Measurements from ENCODE around the gene TTC12.

TTC12 gene, protein sequence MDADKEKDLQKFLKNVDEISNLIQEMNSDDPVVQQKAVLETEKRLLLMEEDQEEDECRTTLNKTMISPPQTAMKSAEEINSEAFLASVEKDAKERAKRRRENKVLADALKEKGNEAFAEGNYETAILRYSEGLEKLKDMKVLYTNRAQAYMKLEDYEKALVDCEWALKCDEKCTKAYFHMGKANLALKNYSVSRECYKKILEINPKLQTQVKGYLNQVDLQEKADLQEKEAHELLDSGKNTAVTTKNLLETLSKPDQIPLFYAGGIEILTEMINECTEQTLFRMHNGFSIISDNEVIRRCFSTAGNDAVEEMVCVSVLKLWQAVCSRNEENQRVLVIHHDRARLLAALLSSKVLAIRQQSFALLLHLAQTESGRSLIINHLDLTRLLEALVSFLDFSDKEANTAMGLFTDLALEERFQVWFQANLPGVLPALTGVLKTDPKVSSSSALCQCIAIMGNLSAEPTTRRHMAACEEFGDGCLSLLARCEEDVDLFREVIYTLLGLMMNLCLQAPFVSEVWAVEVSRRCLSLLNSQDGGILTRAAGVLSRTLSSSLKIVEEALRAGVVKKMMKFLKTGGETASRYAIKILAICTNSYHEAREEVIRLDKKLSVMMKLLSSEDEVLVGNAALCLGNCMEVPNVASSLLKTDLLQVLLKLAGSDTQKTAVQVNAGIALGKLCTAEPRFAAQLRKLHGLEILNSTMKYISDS

DNA sequence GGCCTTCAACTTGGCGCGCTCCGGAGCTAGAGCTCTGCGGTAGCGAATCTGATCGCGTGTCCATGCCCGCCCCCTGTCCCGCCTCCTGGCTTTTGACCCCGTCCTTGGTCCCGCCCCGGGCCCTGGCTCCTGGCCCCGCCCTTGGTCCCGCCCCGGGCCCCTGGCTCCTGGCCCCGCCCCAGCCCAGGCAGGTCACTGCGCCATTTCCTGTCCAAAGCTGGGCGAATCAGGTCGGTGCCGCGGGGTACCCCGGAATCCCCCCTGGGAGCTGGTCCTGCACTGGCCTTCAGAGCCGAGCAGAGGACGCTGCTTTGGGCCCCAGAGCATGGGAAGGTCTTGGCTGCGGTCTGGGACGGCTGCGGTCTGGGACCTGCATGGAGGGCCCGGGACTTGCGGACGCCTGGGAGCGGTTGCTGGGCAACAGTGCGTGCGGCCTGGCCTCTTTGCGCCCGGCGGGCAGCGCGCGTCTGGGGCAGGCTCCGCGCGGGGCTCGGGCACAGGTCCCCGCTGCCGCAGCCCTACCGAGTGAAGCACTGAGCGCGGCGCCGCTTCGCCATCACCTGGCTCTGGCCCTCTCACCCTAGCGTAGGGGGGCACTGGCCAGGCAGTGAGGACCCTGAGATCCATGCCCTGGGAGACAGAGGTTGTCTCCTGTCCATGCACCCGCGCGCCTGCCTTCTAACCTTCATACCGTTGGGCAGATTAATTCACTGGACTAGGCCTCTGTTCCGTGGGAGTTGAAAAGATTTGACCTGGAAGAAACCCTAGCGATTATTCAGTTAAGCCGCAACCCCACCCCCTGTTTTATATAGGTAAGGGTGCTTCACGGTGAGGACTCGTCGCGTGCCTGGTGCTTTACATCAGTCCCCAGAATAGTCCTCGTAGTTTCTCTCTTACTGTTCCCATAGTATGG, at the start of gene TTC12:
Gene TTC12, plus strand, starts transcription at position 195 of the 913 bp plus-strand sequence. CDS start 1,675 bp downstream, outside the sequence.
- in situ Hi-C loops (cut with MboI; ENCODE audit: low sequenced_read_pairs) = loop anchor here (25.0 kb wide), 1 partner anchor 473 kb away; the partner anchor contains the start of gene CLDN25

DNA sequence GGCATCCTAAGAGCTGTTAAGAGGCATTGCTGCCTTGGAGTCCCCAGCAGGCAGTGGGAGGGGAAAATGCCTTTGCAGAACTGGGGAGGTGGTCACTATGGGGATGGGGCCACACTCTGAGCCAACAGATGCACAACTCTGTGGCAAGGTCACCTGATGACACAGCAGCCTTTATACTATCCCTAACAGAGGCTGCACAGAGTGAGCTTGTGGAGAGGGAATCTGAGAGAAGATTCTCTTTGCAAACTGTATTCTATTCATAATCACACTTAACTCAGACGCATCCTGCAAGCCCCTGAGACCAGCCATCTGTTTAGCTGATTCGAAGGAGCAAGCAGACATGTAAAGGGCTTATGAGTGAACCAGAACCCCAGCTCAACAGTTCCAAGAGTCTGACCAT, 49.0 kb upstream of the TTC12 start:
- in situ Hi-C loops (cut with MboI; ENCODE audit: low sequenced_read_pairs) = no loop called here

DNA sequence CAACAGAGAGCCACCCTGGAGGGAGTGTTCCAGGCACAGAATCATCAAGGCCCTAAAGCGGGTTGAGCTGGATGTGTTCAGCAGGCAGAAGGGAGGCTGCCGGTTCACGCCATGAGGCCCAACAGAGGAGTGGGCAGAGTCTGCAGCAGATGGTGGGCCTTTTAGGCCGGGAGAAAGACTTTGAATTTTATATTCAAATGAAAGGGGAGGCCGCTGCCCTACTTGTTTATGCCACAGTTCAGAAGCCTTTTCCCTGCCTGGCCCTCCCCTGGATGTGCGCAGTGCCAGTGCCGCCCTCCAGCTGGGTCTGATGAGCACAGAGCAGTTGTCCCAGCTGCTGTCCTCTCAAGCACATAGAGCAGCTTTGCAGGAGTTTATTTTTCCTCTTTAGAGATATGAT, 46.9 kb upstream of the TTC12 start:
- in situ Hi-C loops (cut with MboI; ENCODE audit: low sequenced_read_pairs) = no loop called here

DNA sequence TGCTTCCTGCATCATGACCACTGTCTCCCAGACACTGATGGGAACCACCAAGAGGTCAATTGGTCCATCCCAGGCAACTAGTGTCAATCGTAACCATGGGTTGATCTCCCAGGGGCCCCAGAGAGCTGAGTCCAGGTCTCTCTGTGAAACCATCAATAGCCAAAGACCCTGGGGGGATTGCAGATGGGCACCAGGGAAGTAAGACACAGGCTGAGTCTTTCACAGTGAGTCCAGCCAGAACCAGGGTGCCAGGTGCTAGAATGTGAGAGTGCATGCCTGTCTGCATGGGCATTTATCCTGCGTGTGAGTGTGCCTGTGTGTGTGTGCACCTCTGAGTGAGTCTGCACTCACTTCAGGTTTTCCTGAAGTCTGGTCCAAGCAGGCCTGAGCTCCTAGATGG, 45.3 kb upstream of the TTC12 start:
- in situ Hi-C loops (cut with MboI; ENCODE audit: low sequenced_read_pairs) = no loop called here

DNA sequence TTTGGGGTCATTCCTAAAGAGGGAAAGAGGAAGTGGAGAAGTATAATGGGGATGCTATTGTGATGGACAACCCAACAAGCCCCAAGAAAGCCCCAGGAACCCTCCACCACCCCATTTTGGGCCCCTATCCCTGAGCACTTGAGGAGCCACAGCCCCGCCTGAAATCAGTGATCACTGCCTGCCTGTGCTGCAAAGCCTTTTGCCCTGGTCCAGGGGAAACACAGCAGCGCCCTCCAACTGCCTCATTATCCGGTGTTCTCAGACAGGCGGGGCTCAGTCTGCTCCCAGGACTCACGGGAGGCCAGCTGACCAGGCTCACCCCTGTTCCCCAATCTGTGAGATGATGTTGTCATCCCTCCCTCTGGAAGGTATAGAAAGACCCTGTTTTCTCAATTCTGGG, 44.7 kb upstream of the TTC12 start:
- in situ Hi-C loops (cut with MboI; ENCODE audit: low sequenced_read_pairs) = no loop called here

DNA sequence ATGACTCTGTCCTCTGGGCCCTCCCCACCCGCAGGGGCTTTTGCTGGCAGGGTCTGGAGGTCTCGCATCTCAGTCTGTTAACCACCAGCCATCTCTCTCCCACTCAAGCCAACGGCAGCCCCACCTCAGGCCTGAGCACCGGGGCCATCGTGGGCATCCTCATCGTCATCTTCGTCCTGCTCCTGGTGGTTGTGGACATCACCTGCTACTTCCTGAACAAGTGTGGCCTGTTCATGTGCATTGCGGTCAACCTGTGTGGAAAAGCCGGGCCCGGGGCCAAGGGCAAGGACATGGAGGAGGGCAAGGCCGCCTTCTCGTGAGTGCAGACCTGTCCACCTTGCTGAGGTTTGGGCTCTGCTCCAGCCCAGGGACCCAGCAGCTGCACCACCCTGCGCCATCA, 44.3 kb upstream of the TTC12 start:
- in situ Hi-C loops (cut with MboI; ENCODE audit: low sequenced_read_pairs) = no loop called here

DNA sequence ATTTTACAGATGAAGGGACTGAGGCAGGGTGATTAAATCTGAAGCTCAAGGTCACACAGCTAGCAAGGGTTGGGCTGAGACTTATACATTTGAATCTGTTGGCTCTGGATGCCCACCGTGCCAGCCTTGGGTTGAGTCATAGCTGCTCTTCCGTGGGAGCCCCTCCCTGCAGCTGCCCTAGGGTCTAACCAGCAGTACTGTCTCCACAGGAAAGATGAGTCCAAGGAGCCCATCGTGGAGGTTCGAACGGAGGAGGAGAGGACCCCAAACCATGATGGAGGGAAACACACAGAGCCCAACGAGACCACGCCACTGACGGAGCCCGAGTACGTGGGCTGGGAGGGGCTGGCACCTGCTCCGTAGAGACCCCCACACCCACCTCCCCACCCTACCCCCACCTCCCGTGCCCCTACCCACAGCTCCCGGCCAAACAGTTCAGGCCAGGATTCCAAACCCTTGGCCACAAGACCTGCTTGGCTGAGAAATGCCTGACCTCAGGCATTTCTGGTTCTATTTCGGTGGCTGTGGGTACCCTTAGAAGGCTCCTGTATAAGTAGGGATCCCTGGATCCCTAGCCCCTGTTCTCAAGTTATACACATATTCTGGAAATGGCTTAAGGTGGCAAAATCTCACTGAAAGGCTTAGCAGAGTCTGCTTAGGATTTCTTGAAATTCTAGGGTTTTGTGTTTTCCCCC, 42.7 kb upstream of the TTC12 start:
- in situ Hi-C loops (cut with MboI; ENCODE audit: low sequenced_read_pairs) = no loop called here

DNA sequence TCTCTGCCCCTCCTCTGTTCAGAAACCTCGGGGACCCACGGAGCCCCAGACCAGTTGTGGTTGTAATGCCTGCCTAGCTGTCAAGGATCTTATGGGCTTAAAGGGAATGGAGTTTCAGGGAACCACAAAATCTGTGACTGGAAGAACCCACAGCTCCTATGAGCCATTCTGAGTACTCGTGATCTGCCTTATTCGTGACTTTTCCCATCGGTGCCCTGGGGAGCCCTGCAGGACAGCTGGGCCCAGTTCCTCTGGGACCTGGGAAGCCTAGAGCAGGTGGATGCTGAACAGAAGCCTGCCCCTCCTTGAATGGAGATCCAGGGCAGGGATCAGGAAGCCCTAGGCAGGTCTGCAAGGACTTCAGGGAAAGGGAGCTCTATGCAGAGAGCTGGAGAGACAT, 42.1 kb upstream of the TTC12 start:
- in situ Hi-C loops (cut with MboI; ENCODE audit: low sequenced_read_pairs) = no loop called here

DNA sequence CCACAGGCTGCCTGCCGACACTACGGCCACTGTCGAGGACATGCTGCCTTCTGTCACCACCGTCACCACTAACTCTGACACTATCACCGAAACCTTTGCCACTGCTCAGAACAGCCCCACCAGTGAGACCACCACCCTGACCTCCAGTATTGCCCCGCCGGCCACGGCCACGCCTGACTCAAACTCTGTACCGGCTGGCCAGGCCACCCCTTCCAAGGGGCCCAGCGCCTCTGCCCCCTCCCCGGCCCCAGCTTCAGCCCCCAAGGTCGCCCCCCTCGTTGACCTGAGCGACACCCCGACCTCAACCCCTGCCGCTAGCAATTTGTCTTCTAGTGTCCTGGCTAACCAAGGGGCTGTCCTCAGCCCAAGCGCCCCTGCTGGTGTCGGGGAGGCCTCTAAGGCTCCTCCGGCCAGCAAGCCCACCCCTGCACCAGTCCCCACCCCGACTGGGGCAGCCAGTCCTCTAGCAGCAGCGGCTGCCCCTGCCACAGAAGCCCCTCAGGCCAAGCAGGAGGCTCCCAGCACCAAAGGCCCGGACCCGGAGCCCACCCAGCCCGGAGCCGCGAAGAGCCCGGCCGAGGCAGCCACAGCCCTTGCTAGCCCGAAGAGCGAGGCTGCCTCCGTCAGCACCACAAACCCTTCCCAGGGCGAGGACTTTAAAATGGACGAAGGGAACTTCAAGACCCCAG, 41.3 kb upstream of the TTC12 start:
- in situ Hi-C loops (cut with MboI; ENCODE audit: low sequenced_read_pairs) = no loop called here

DNA sequence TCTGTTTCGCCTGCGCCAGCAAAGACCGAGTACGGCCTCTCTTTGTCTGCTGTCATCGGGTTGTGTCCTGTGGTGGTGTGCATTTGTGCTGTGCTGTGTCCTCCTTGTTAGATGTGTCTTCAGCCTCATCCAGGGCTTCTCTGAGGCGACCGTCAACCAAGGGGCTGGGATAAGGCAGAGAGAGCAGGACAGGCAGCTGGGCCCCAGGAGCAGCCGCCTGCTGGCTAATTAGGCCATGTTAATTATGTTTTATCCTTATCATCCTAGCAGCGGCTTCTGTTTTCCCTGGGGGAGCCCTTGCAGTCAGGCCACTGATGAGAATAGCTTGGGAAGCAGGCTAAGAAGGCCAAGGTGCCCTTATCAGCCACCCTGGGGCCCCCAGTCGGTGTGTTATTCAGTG, 40.7 kb upstream of the TTC12 start:
- in situ Hi-C loops (cut with MboI; ENCODE audit: low sequenced_read_pairs) = no loop called here

DNA sequence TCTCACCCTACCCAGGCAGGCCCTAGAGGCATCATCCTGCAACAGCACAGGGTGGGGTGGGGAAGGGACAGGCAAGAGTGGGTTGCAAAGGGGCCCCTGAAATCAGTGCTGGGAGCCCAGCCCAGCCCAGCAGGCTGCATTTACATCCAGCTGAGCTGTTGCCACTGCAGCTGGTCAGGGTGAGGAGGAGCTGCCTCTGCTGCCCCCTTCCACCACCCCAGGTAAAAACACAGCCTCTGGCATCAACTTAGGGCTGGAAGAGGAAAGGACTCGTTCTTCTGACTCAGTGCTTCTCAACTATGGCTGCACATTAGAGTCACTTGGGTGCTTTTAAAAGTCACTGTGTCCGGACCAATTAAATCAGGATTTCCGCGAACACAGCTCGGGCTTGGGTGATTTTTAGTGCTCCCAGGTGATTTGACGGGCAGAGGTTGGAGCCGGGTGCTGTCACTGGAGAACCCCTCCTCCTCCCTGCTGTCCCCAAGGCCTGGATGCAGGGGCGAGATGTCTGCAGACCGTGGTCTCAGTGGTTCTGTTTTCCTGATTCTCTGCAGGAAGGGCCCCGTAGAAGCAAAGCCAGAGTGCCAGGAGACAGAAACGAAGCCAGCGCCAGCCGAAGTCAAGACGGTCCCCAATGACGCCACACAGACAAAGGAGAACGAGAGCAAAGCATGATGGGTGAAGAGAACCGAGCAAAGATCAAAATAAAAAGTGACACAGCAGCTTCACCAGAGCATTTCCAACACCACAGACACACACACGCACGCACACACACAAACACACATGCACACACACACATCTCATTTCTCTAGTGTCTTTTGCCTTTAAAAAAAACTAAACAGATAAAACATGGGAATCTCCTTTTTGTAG, 39.4 kb upstream of the TTC12 start:
- in situ Hi-C loops (cut with MboI; ENCODE audit: low sequenced_read_pairs) = loop anchor here (25.0 kb wide), 1 partner anchor 688 kb away; no protein-coding TSS in a partner anchor

DNA sequence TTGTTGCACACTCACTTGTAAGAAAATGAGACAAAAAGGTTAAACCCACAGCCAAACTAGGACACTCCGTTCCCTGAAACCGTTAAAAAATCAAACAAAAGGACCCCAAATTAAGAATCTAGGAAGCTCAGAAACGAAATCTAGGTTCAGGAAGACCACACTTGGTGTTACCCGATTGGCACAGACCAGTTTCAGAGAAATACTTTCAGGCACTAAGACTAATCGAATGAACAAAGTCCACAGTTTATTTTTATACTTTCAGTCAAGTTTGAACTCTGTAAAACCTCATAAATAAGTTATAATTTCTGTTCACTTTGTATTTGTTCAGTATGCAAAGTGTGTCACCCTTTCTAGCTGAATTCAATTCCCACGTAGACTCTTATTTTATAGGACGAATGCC, 38.8 kb upstream of the TTC12 start:
- in situ Hi-C loops (cut with MboI; ENCODE audit: low sequenced_read_pairs) = loop anchor here (25.0 kb wide), 1 partner anchor 688 kb away; no protein-coding TSS in a partner anchor

DNA sequence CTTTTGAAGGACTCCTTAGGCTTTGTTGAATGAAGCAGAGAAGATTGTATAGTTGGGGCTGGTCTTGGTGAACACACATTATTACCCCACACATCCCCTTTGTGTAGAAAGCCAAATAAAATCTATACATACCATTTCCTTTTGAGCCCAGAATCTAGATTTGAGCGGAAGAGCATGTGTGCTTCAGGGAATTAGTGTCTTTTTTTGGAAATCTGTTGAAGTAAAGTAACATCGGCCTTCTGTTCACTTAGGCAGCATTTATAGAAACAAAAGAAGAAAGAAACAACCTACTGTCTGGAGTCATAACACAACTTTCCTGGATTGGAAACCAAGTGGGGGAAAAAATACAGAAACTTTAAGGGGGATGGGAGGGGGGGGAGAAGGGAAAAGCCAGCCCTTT, 37.9 kb upstream of the TTC12 start:
- in situ Hi-C loops (cut with MboI; ENCODE audit: low sequenced_read_pairs) = loop anchor here (25.0 kb wide), 1 partner anchor 689 kb away; no protein-coding TSS in a partner anchor

DNA sequence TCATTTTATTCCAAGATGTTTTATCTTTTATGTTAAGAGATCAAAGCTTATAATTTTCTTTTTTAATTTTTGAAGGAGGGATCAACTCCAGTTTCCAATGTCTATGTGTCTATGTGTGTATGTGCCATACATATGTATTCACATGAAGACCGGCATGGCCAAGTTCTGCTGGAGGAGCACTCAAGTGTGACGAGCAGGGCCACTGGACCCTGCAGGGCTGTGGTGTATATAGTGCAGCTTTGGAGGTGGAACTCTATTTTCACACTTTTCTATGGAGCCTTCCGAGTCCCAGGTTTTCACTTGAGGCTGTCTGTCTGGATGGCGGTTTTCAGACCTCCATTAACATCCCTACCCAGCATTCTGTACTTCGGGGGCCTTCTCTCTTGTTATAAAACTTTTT, 36.5 kb upstream of the TTC12 start:
- in situ Hi-C loops (cut with MboI; ENCODE audit: low sequenced_read_pairs) = loop anchor here (25.0 kb wide), 1 partner anchor 691 kb away; no protein-coding TSS in a partner anchor

DNA sequence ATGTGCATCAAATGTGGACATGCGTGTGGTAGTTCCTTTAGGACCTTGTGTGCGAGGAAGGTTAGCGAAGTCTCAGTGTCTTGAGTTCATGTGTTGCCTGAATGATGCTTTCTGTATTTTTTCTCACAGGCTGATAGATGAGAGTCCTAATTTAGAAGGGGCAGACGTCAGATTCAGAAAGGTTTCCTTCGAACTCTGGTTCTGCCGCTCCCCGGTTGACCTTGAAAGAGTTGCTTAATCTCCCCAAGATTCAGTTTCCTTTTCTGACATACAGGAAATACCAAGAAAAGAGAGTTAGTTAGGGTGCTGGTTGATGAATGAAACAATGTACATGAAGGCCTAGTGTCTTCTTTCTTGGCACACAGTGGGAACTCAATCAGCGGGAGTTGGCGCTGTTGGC, 35.9 kb upstream of the TTC12 start:
- in situ Hi-C loops (cut with MboI; ENCODE audit: low sequenced_read_pairs) = loop anchor here (25.0 kb wide), 1 partner anchor 691 kb away; no protein-coding TSS in a partner anchor

DNA sequence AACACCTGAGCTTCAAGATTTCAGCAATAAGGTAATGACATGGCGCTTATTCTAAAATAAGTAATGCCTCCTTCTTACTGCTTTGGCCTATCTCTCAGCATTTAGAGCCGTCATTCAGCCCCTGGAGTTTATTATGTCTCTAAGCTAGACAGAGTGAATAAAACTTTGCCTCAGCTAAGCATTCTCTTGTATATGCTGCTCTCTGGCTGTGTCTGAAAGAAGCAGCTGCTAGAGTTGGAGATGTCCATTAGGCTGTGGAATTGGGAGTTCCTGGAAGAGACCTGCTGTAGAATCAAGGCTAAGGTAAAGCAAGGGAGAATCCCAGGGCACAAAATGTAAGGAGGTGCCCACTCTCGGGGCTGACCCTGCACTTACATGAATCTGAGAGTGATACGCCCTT, 35.5 kb upstream of the TTC12 start:
- in situ Hi-C loops (cut with MboI; ENCODE audit: low sequenced_read_pairs) = loop anchor here (25.0 kb wide), 1 partner anchor 692 kb away; no protein-coding TSS in a partner anchor

DNA sequence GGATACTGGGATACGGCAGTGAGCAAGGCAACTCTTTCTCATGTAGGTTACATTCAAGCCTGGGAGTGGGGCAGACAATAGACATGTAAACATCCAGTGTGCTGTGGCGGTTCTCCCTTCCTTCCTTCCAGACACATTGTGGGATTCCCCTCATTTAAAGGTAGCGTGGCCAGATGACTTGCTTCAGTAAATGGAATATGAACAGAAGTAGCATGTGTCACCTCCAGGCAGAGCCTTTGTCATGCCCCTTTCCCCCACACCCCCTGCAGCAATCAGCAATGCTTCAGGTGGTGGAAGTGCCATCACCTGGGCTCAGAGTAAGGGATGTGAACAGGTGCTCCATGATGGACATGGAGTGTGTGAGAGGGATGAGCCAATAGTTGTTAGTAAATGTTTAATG, 34.8 kb upstream of the TTC12 start:
- in situ Hi-C loops (cut with MboI; ENCODE audit: low sequenced_read_pairs) = loop anchor here (25.0 kb wide), 1 partner anchor 692 kb away; no protein-coding TSS in a partner anchor

DNA sequence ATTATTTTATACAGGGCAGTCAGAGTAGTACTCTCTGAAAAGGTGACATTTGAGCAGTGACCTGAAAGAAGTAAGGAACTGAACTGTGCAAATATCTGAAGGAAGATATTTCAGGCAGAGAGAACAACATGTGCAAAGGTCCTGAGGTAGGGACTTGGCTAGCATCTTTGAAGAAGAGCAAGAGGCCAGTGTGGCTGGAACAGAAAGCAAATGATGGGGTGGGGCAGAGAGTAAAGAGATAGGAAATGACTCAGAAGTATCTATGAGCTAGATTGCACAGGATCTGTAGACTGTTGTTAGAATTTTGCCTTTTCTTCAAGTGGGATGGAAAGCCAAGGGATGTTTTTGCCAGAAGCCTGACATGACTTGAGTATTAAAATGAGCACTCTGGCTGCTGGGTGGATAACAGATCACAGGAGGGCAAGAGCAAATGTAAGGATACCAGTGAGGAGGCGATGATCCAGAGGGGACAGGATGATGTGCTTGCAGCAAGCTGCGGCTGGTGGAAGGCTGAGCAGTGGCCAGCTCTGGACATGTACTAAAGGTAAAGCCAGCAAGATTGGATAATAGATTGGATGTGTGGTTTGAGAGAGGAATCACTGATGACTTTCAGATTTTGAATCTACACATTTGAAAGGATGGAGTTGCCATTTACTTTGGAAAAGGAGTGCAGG, 33.2 kb upstream of the TTC12 start:
- in situ Hi-C loops (cut with MboI; ENCODE audit: low sequenced_read_pairs) = loop anchor here (25.0 kb wide), 1 partner anchor 694 kb away; no protein-coding TSS in a partner anchor

Data from HL-60/S4 treated with phorbol 12-myristate 13-acetate at 8.2 ng/mL for 4 days and 3 days (cell line).